Parathyroid adenoma (tissue), 2 donors: ENCODE data around the gene BUD13.
"Not testable (repeated sequence)": the region's sequence is repeated elsewhere in the genome, so short reads cannot be mapped to it uniquely, and the experiment has no call there.

ENCODE experiments used
- H2AFZ ChIP-seq: fragments of 300-600 bp; sonication (generic); one replicate; pipeline ENCODE4 v1.7.0; 2017; ENCODE audit warnings: antibody characterized with exemption, mild to moderate bottlenecking
- H3K27ac ChIP-seq: fragments of 300-600 bp; sonication (generic); one replicate; pipeline ENCODE4 v1.7.0; 2017
- H3K27me3 ChIP-seq: fragments of 300-600 bp; sonication (generic); one replicate; pipeline ENCODE4 v1.7.0; 2017; ENCODE audit warnings: low read length; ENCODE audit not compliant: control insufficient read depth, insufficient read depth
- H3K36me3 ChIP-seq: fragments of 300-600 bp; sonication (generic); one replicate; pipeline ENCODE4 v1.7.0; 2017; ENCODE audit warnings: low read length; ENCODE audit not compliant: control insufficient read depth, insufficient read depth
- H3K4me1 ChIP-seq: fragments of 300-600 bp; sonication (generic); one replicate; pipeline ENCODE4 v1.7.0; 2017; ENCODE audit warnings: control low read depth
- H3K4me2 ChIP-seq: fragments of 300-600 bp; sonication (generic); one replicate; pipeline ENCODE4 v1.7.0; 2017; ENCODE audit warnings: low read length
- H3K4me3 ChIP-seq: fragments of 300-600 bp; sonication (generic); one replicate; pipeline ENCODE4 v1.7.0; 2017; ENCODE audit warnings: low read depth, low read length
- H3K79me2 ChIP-seq: fragments of 300-600 bp; sonication (generic); one replicate; pipeline ENCODE4 v1.7.0; 2017; ENCODE audit warnings: control low read depth
- H3K9ac ChIP-seq: fragments of 300-600 bp; sonication (generic); one replicate; pipeline ENCODE4 v1.7.0; 2017; ENCODE audit warnings: mild to moderate bottlenecking
- H3K9me3 ChIP-seq: fragments of 300-600 bp; sonication (generic); one replicate; pipeline ENCODE4 v1.7.0; 2017; ENCODE audit warnings: low read length; ENCODE audit not compliant: control insufficient read depth
- TF ChIP-seq, protein P1 (sequence below): fragments of 300-600 bp; sonication (generic); IDR thresholded peaks from one replicate; pipeline ENCODE4 v1.7.0; 2017; ENCODE audit warnings: antibody characterized with exemption, mild to moderate bottlenecking
- donor health status: primary hyperparathyroidism.

BUD13 gene

DNA sequence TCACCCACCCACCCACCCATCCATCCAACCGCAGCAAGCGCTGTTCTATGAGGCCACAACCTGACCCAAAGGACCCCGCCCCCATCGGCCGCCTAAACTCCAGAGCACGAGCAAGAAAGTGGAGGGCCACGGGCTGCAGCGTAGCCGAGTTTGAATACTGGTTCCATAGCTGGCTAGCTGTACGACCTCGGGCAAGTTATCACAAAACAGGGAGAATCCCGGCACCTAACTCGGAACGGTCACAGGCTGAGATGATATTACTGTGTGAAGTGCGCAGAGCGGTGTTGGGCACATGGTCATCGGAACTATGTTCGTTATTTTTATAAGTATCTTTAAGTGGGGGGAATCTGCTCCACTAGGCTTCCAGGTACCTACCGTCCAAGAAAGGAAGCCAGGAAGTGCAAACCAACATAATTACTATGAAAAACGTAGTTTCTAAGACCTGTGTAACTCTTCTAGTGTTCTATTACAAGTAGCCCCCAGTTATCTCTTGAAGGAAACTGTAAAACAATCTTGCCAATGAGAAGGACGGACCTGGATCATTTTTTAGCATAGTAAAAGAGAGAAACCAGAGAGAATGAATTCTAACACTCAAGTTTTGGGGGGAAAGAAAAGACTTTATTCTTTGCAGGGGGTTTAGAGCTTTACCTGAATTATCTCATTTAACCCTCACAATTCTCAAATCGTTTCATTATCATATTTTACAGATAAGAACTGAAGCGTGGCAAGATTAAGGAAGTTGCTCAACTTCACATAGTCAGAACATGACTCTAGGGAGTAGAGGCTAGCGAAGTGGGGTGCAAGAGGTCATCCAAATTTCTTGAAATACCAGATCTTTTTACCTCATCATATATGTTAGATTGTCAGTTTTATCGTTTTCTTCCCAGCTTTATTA lies 663 bp upstream of the BUD13 start:
- Histone ChIP-seq H3K79me2 (peaks cover 7% of the 10 kb centered on the region), H3K4me1 (no peaks in the 10 kb centered on the region), H3K27ac (peak overlapping the region; percentile 37), H3K9ac (no peak overlapping the region), H2AFZ (peak overlapping the region; percentile 69), H3K4me3 (peak overlapping the region; percentile 69), H3K9me3 (no peaks in the 10 kb centered on the region), H3K27me3 (no peaks in the 10 kb centered on the region), H3K4me2 (peak overlapping the region; percentile 81), H3K36me3 (no peaks in the 10 kb centered on the region)
- TF ChIP-seq, protein P1, sequence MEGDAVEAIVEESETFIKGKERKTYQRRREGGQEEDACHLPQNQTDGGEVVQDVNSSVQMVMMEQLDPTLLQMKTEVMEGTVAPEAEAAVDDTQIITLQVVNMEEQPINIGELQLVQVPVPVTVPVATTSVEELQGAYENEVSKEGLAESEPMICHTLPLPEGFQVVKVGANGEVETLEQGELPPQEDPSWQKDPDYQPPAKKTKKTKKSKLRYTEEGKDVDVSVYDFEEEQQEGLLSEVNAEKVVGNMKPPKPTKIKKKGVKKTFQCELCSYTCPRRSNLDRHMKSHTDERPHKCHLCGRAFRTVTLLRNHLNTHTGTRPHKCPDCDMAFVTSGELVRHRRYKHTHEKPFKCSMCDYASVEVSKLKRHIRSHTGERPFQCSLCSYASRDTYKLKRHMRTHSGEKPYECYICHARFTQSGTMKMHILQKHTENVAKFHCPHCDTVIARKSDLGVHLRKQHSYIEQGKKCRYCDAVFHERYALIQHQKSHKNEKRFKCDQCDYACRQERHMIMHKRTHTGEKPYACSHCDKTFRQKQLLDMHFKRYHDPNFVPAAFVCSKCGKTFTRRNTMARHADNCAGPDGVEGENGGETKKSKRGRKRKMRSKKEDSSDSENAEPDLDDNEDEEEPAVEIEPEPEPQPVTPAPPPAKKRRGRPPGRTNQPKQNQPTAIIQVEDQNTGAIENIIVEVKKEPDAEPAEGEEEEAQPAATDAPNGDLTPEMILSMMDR = no peak

DNA sequence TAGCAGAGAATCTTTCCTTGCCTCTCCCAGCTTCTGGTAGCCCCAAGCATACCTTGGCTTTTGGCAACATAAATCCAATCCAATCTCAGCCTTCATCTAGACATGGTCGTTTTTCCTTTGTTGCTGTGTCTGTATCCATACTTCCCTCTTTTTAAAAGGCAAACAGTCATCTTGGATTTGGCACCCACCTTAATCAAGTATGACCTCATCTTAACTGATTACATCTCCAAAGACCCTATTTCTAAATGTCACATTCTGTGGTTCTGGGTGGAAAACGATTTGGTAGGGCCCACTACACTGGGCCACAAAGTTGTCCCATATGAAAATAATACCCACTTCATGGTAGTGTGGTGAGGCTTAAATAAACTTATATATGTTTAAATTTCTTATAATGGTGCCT lies 852 bp downstream of the BUD13 start:
- H3K4me1 ChIP-seq = no peaks in the 10 kb centered on the region
- no peak overlapping the region for H3K27ac ChIP-seq
- no peaks in the 10 kb centered on the region for H3K36me3 ChIP-seq
- no peaks in the 10 kb centered on the region for H3K9me3 ChIP-seq
- peak overlapping the region; percentile 46 for H3K4me2 ChIP-seq
- TF ChIP-seq, protein P1 = no peak
- peak overlapping the region; percentile 69 for H3K4me3 ChIP-seq
- peaks cover 7% of the 10 kb centered on the region for H3K79me2 ChIP-seq
- peak overlapping the region; percentile 35 for H3K9ac ChIP-seq
- H3K27me3 ChIP-seq = no peaks in the 10 kb centered on the region
- peak overlapping the region; percentile 95 for H2AFZ ChIP-seq

DNA sequence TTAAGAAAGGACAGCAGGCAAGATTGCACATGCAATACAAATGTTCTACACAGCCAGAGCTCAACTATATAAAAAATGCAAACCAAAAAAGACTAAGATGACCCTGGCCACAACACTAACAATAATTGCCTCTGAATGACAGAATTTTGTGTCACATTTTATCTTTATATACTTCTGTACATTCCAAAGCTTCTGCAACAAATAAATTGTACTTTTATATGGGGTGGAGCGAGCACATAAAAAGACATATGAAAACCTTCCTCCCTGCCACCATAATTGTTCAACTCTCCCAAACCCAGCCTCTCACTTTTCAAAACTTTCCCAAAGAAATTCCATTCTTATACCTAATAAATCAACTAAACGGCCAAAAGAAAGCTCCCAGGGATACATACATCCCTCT lies 10.7 kb downstream of the BUD13 start:
- Histone ChIP-seq H2AFZ (no peak overlapping the region), H3K79me2 (no peaks in the 10 kb centered on the region), H3K4me3 (no peak overlapping the region), H3K4me1 (no peaks in the 10 kb centered on the region), H3K27me3 (no peaks in the 10 kb centered on the region), H3K9me3 (no peaks in the 10 kb centered on the region), H3K9ac (no peak overlapping the region), H3K4me2 (no peak overlapping the region), H3K36me3 (no peaks in the 10 kb centered on the region), H3K27ac (no peak overlapping the region)
- TF ChIP-seq, protein P1 = no peak

DNA sequence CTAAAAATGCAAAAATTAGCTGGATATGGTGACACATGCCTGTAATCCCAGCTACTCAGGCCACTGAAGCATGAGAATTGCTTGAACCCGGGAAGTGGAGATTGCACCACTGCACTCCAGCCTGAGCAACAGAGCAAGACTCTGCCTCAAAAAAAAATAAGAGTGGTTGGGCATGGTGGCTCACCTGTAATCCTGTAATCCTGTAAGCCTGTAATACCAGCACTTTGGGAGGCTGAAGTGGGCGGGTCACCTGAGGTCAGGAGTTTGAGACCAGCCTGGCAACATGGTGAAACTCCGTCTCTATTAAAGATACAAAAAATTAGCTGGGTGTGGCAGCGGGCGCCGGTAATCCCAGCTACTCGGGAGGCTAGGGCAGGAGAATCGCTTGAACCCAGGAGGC lies 16.7 kb downstream of the BUD13 start:
- H3K36me3 ChIP-seq, H2AFZ ChIP-seq, H3K4me1 ChIP-seq, H3K9ac ChIP-seq, H3K9me3 ChIP-seq, H3K79me2 ChIP-seq, H3K27me3 ChIP-seq, H3K4me2 ChIP-seq, H3K27ac ChIP-seq, H3K4me3 ChIP-seq: not testable (repeated sequence)

DNA sequence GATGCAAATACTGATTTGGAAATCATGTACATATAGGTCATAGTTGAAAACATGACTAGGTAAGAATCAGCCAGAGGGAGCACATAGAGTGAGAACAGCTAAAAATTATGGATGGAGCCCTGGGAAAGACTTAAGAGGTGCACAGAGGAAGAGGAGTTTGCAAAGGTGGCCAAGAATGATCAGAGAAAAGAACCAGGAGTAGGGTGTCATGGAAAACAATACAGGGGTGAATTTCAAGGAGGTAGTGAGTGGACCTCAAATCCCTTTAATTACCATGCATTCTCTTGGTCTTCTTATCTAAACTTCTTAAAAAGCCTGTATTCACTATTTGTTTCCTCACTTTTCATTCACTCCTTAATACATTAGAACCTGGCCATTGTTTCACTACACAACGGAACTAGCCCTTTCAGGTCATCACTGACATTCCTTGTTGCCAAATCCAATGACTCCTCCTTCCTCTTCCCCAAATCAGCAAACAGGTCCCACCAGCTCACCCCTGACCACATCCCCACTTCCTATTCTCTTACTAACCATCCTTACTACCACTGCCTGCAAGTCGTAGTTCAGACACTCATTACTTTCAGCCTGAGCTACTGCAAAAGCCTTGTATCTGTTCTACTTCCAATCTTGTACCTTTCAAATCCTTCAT lies 22.6 kb downstream of the BUD13 start:
- no peak overlapping the region for H3K9ac ChIP-seq
- no peak overlapping the region for H3K27ac ChIP-seq
- no peaks in the 10 kb centered on the region for H3K4me1 ChIP-seq
- H3K27me3 ChIP-seq = no peaks in the 10 kb centered on the region
- no peak overlapping the region for H2AFZ ChIP-seq
- H3K9me3 ChIP-seq = no peaks in the 10 kb centered on the region
- no peaks in the 10 kb centered on the region for H3K36me3 ChIP-seq
- H3K4me3 ChIP-seq = no peak overlapping the region
- no peaks in the 10 kb centered on the region for H3K79me2 ChIP-seq
- no peak overlapping the region for H3K4me2 ChIP-seq
- TF ChIP-seq, protein P1 = no peak
